IMR-90 (cell line): ENCODE measurements around the gene EIF3M. TPM values are rescaled to one million over a fixed set of nuclear protein-coding genes. Genes with fewer than 3 reads are reported as not detected.

Experiments
- ATAC-seq: fragments of 200-7000 bp; cut with Tn5 transposase; 2 replicates; pipeline ENCODE4 v1.9.1; 2020; ENCODE audit warnings: low read depth, mild to moderate bottlenecking, moderate library complexity
- BruUV-seq: library from RNA; stranded (reverse); fragments of 400-500 nt; replicated peaks from 2 replicates; lab custom pipeline; 2021; lab: Mats Ljungman, UMichigan
- CTCF ChIA-PET: fragments of 300-600 bp; formaldehyde crosslinking; extraction: SDS; loops from one replicate; lab custom pipeline; 2021; ENCODE audit warnings: antibody characterized with exemption; lab: Yijun Ruan, JAX
- POLR2A ChIA-PET: fragments of 300-600 bp; sonication (Branson Sonifier 250); formaldehyde crosslinking; loops from one replicate; lab custom pipeline; 2022; ENCODE audit warnings: antibody characterized with exemption; ENCODE audit not compliant: unreplicated experiment; lab: Charles Lee
- DNase-seq: peaks from one replicate; pipeline ENCODE4 v3.0.0; 2013
- H2AFZ ChIP-seq: replicated peaks from 2 replicates; pipeline ENCODE3; 2013; ENCODE audit warnings: low read length, mild to moderate bottlenecking; ENCODE audit not compliant: poor library complexity
- H2AK5ac ChIP-seq: 2 replicates; pipeline ENCODE4 v1.6.1; 2013; ENCODE audit warnings: low read depth, low read length, inconsistent platforms
- H2AK9ac ChIP-seq: replicated peaks from 2 replicates; pipeline ENCODE3; 2013; ENCODE audit warnings: mild to moderate bottlenecking, low read depth, low read length, moderate library complexity; ENCODE audit not compliant: poor library complexity
- H2BK120ac ChIP-seq: 2 replicates; pipeline ENCODE4 v1.6.1; 2013; ENCODE audit warnings: low read depth, low read length, inconsistent platforms
- H2BK15ac ChIP-seq: 3 replicates; pipeline ENCODE4 v1.6.1; 2013; ENCODE audit warnings: low read depth, low read length, inconsistent platforms
- H2BK20ac ChIP-seq: 2 replicates; pipeline ENCODE4 v1.6.1; 2013; ENCODE audit warnings: low read depth, mild to moderate bottlenecking, inconsistent platforms, low read length, moderate library complexity
- H2BK5ac ChIP-seq: 2 replicates; pipeline ENCODE4 v1.6.1; 2013; ENCODE audit warnings: mild to moderate bottlenecking, low read depth, low read length, inconsistent platforms; ENCODE audit not compliant: poor library complexity, severe bottlenecking
- H3K14ac ChIP-seq: replicated peaks from 2 replicates; pipeline ENCODE4 v1.6.1; 2013; ENCODE audit warnings: low read depth, low read length, inconsistent platforms
- H3K18ac ChIP-seq: 2 replicates; pipeline ENCODE4 v1.6.1; 2013; ENCODE audit warnings: low read depth, low read length, control low read depth
- H3K23ac ChIP-seq: 2 replicates; pipeline ENCODE4 v1.6.1; 2013; ENCODE audit warnings: low read depth, low read length, inconsistent platforms
- H3K27ac ChIP-seq: 2 replicates; pipeline ENCODE4 v1.5.1; 2013; ENCODE audit warnings: mild to moderate bottlenecking, control low read depth, low read length; ENCODE audit not compliant: insufficient read depth
- H3K27me3 ChIP-seq: 2 replicates; pipeline ENCODE4 v1.6.1; 2013; ENCODE audit warnings: low read length; ENCODE audit not compliant: control insufficient read depth, insufficient read depth
- H3K36me3 ChIP-seq: 2 replicates; pipeline ENCODE4 v1.6.1; 2013; ENCODE audit warnings: low read length, mixed read lengths; ENCODE audit not compliant: control insufficient read depth, insufficient read depth
- H3K4ac ChIP-seq: 2 replicates; pipeline ENCODE4 v1.6.1; 2013; ENCODE audit warnings: low read depth, low read length, inconsistent platforms
- H3K4me1 ChIP-seq: 2 replicates; pipeline ENCODE4 v1.6.1; 2013; ENCODE audit warnings: low read length, mixed read lengths; ENCODE audit not compliant: control insufficient read depth, insufficient read depth
- H3K4me2 ChIP-seq: 2 replicates; pipeline ENCODE4 v1.6.1; 2013; ENCODE audit warnings: low read depth, mild to moderate bottlenecking, control low read depth, low read length, moderate library complexity
- H3K4me3 ChIP-seq: 2 replicates; pipeline ENCODE4 v1.5.1; 2013; ENCODE audit warnings: low read depth, mild to moderate bottlenecking, control low read depth, low read length, moderate library complexity; ENCODE audit not compliant: insufficient read depth
- H3K56ac ChIP-seq: 2 replicates; pipeline ENCODE4 v1.6.1; 2013; ENCODE audit warnings: low read length, inconsistent platforms; ENCODE audit not compliant: insufficient read depth; ENCODE audit errors: extremely low read depth
- H3K79me1 ChIP-seq, 2 experiments: 2 replicates each; pipeline ENCODE4 v1.6.1; 2013; ENCODE audit warnings: low read length in 2 of 2, inconsistent platforms in 1 of 2, low read depth in 1 of 2
- H3K9ac ChIP-seq: 2 replicates; pipeline ENCODE4 v1.6.1; 2013; ENCODE audit warnings: low read depth, low read length, control low read depth
- H3K9me1 ChIP-seq: 2 replicates; pipeline ENCODE4 v1.6.1; 2013; ENCODE audit warnings: low read length, inconsistent platforms; ENCODE audit not compliant: insufficient read depth
- H3K9me3 ChIP-seq: 2 replicates; pipeline ENCODE4 v1.6.1; 2013; ENCODE audit warnings: low read length; ENCODE audit not compliant: control insufficient read depth, insufficient read depth
- H4K20me1 ChIP-seq: 2 replicates; pipeline ENCODE4 v1.6.1; 2013; ENCODE audit warnings: low read length, inconsistent platforms; ENCODE audit not compliant: insufficient read depth
- H4K5ac ChIP-seq: 2 replicates; pipeline ENCODE4 v1.6.1; 2013; ENCODE audit warnings: mild to moderate bottlenecking, low read depth, low read length, control low read depth
- H4K8ac ChIP-seq, 2 experiments: 2 replicates each; pipeline ENCODE4 v1.6.1; 2013; ENCODE audit warnings: low read depth in 2 of 2, low read length in 2 of 2, control low read depth in 1 of 2, inconsistent platforms in 1 of 2
- H4K91ac ChIP-seq: 2 replicates; pipeline ENCODE4 v1.6.1; 2013; ENCODE audit warnings: low read depth, low read length, inconsistent platforms; ENCODE audit not compliant: insufficient read depth
- CHD1 ChIP-seq: IDR thresholded peaks from 2 replicates; pipeline ENCODE4 v1.6.1; 2012; ENCODE audit warnings: low read depth, low read length, improper control_type of control experiment
- FOS ChIP-seq: fragments of 150-350 bp; IDR thresholded peaks from 2 replicates; pipeline ENCODE4 v1.6.1; 2016; ENCODE audit warnings: low read depth, low read length
- MAZ ChIP-seq: IDR thresholded peaks from 2 replicates; pipeline ENCODE4 v1.6.1; 2012; ENCODE audit warnings: low read depth, mild to moderate bottlenecking, low read length, improper control_type of control experiment, moderate library complexity, borderline replicate concordance
- RCOR1 ChIP-seq: IDR thresholded peaks from 2 replicates; pipeline ENCODE4 v1.6.1; 2012; ENCODE audit warnings: mild to moderate bottlenecking, low read length, improper control_type of control experiment; ENCODE audit not compliant: insufficient replicate concordance
- WGBS, 2 experiments: methylation state at CpG; one replicate each; pipeline versions ENCODE4 v1.1.5 to v1.1.7; 2013; ENCODE audit warnings: missing lambda C conversion rate in 2 of 2; ENCODE audit not compliant: insufficient read length in 1 of 2; ENCODE audit errors: extremely low coverage in 2 of 2; 5-methylcytosine and 5-hydroxymethylcytosine counted together
- dilution Hi-C: fragments of 300-500 bp; cut with HindIII; formaldehyde crosslinking; loops from one replicate; pipeline ENCODE4 v1.14.3; 2018; ENCODE audit warnings: low sequenced_read_pairs; ENCODE audit not compliant: unreplicated experiment
- in situ Hi-C: fragments of 300-500 bp; cut with MboI; formaldehyde crosslinking; loops from 3 replicates; pipeline ENCODE4 v1.14.3; 2019; ENCODE audit warnings: low sequenced_read_pairs, inconsistent platforms, mixed read lengths
- intact Hi-C: fragments of 100-400 bp; cut with micrococcal nuclease; formaldehyde crosslinking; loops from 2 replicates; pipeline ENCODE4 v1.10.0; 2022
- polyA plus RNA-seq, 3 experiments: library from polyadenylated mRNA; depleted of rRNA; stranded (reverse); fragments of >200 nt; gene quantifications; 2 replicates each; pipeline ENCODE4 v1.2.3, GENCODE V29; 2012; ENCODE audit warnings: low replicate concordance in 1 of 3
- total RNA-seq: library from RNA; depleted of rRNA; stranded (reverse); fragments of >200 nt; gene quantifications from 2 replicates; pipeline ENCODE4 v1.2.3, GENCODE V29; 2012
- TF ChIP-seq, protein P1 (sequence below): fragments of 150-350 bp; IDR thresholded peaks from 2 replicates; pipeline ENCODE4 v1.6.1; 2016; ENCODE audit warnings: low read depth, mild to moderate bottlenecking, low read length, moderate library complexity, borderline replicate concordance

Gene EIF3M
- total and polyA plus RNA-seq, 2 of the 4 experiments (the other 2 are of a cell fraction): 376 to 466 TPM

DNA sequence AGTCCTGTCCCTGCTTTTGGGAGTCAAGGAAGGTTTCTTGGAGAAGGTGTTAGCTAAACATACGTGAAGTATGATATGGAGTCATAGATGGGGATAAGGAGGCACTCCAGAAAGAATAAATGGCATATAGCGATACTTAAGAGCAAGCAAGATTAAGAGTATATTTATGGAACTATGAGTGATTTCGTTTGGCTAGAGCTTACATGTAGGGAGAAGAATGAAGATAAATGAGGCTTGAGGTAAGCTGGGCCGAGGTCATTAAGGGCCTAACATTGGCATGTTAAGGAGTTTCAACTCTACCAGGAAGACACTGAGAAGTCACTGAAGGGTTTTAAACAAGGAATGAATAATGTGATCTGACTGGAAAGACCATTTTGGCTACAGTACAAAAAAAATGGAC is 33.3 kb downstream of the EIF3M start:
- TF ChIP-seq CHD1 (no peak), RCOR1 (no peak), FOS (no peak), MAZ (no peak)
- TF ChIP-seq, protein P1, sequence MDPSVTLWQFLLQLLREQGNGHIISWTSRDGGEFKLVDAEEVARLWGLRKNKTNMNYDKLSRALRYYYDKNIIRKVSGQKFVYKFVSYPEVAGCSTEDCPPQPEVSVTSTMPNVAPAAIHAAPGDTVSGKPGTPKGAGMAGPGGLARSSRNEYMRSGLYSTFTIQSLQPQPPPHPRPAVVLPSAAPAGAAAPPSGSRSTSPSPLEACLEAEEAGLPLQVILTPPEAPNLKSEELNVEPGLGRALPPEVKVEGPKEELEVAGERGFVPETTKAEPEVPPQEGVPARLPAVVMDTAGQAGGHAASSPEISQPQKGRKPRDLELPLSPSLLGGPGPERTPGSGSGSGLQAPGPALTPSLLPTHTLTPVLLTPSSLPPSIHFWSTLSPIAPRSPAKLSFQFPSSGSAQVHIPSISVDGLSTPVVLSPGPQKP: no peak

More for the DNA sequence above, 33.3 kb downstream of the EIF3M start:
- no peak overlapping the region for H3K18ac ChIP-seq
- no peak overlapping the region for H4K91ac ChIP-seq
- no peak overlapping the region for H3K14ac ChIP-seq
- H3K79me1 ChIP-seq: no peaks in the 10 kb centered on the region
- H3K4me3 ChIP-seq: no peak overlapping the region
- no peak overlapping the region for H2AK5ac ChIP-seq
- H3K4ac ChIP-seq: no peak overlapping the region
- no peak overlapping the region for H4K5ac ChIP-seq
- no peak overlapping the region for H2BK15ac ChIP-seq
- H3K23ac ChIP-seq: no peak overlapping the region
- no peak overlapping the region for H3K9ac ChIP-seq
- no peaks in the 10 kb centered on the region for H3K36me3 ChIP-seq
- H4K20me1 ChIP-seq: no peaks in the 10 kb centered on the region
- 27% methylated on average over 3 of the region's 4 CpGs; no CpG with 5 or more reads in 1 of the 2 experiments for WGBS, 2 experiments
- no peaks in the 10 kb centered on the region for H3K27me3 ChIP-seq
- no peak overlapping the region for H4K8ac ChIP-seq
- no peaks in the 10 kb centered on the region for H3K9me3 ChIP-seq
- no peak for ATAC-seq
- H3K9me1 ChIP-seq: no peaks in the 10 kb centered on the region
- H2AK9ac ChIP-seq: no peak overlapping the region
- no TSS peak for BruUV-seq
- H3K4me1 ChIP-seq: no peaks in the 10 kb centered on the region
- H3K56ac ChIP-seq: no peak overlapping the region
- no peak overlapping the region for H2BK20ac ChIP-seq
- H2BK5ac ChIP-seq: no peak overlapping the region
- H2AFZ ChIP-seq: no peak overlapping the region
- CTCF ChIA-PET: no interaction called here
- POLR2A ChIA-PET: no interaction called here
- no peak overlapping the region for H3K4me2 ChIP-seq
- intact Hi-C loops: no loop called here
- dilution Hi-C loops: no loop called here
- no peak for DNase-seq
- no peak overlapping the region for H3K27ac ChIP-seq
- H2BK120ac ChIP-seq: no peak overlapping the region
- in situ Hi-C loops: no loop called here
